Skeletal muscle cell (primary cell): ENCODE measurements around the gene KRT17.
A peak's percentile ranks its signal among the peaks of the same experiment; 100 is the strongest.
"Not testable (repeated sequence)": the region's sequence is repeated elsewhere in the genome, so short reads cannot be mapped to it uniquely, and the experiment has no call there.

Experiments
- DNase-seq: peaks from one replicate; pipeline ENCODE4 v3.0.0-alpha.2; 2010; ENCODE audit warnings: low read depth
- H3K4me3 ChIP-seq: 2 replicates; pipeline ENCODE4 v1.5.1; 2011; ENCODE audit warnings: low read depth, mild to moderate bottlenecking, control low read depth, low read length, moderate library complexity

The KRT17 gene

DNA sequence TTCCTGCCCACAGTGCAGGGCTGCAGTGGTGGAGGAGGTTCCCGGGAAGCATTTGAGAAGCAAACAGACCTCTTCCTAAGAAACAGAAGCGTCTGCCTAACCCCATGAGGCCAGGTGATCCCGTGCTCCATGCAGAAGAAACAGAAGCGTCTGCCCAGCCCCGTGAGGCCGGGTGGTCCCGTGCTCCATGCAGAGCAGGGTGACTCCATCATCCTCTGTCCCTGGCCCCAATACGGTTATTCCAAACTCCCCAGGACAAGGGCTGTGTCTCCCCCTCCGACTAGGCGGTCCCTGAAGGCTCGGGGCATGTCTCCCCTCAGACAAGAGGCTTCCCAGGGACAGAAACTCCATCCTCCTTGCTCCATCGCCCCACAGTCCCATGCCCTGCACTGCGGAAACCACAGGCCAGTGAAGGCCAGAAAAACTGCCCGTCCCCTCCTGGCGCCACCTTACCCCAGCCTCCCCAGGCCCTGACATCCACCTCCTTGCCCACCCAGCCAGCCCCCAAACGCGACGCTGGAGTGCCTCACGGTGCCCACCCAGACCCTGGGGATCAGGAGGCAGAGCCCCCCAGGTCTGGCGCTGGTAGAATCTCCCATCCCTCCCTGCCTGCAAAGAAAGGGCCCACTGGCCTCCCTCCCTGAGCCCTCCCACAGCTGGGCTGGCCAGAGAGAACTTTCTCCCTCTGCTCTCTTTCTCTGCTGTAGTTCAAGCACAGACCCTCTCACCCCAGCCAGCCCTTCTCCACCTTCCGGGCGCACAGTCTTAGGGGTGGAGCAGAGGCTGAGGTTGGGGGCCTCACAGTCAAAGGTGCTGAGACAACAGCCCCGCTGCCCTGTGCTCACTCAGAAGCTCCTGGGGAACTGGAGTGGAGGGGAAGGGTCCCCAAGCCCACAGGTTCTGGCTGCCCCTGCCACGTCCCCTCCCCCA lies 30.6 kb upstream of the KRT17 start:
- no peak overlapping the region for H3K4me3 ChIP-seq
- DNase-seq = no peak

- no peak for DNase-seq
These were observed 29.7 kb upstream of the KRT17 start for GRCh38 chr17:41653892-41654677.

DNA sequence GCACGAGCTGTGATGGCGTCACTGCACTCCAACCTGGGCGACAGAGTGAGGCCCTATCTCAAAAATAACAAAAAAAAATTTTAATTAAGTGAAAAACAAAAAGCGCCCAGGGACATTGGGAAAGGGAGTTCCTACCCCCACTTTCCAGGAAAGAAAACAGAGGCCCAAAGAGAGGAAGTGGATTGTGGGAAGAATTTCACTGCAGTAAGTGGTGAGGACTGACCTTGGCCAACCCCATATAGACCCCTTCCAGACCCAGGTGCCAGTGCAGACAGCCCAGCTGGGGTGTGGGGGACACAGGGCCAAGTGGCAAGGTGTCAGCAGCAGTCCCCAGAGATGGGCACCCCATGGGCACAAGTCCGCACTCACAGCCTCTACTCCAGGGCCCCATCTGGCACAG lies 29.0 kb upstream of the KRT17 start:
- no peak overlapping the region for H3K4me3 ChIP-seq
- DNase-seq = no peak

More at GRCh38 chr17:41653892-41654677, 29.7 kb upstream of the KRT17 start:
- H3K4me3 ChIP-seq = no peak overlapping the region

DNA sequence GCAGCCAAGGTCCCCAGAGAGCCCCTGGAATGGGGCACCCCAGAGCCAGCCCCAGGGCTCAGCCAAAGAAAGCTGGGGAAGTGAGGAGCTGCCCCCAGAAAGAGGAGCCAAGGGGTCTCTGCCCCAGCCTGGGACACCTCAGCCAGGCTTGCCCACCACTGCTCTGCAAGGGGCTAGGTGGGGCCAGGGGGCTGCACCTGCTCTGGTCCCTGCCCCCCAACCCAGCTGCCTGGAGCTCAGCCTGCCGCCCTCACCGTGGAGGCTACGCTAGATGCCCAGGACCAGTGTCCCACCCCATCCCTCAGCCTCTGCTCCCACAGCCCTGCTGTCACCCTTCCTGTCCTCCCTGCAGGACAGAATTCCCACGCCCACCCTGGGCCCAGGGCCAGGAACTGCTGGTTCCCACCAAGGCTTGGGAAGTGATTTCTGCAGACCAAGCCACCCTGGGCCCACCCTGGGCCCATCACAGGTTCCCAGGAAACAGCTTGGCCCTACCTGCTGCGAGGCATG lies 28.1 kb upstream of the KRT17 start:
- no peak for DNase-seq
- no peak overlapping the region for H3K4me3 ChIP-seq

- H3K4me3 ChIP-seq = no peak overlapping the region
These were observed 27.5 kb upstream of the KRT17 start for GRCh38 chr17:41651625-41652460.

GRCh38 chr17:41650794-41651624 lies 26.6 kb upstream of the KRT17 start:
- DNase-seq = no peak
- H3K4me3 ChIP-seq = no peak overlapping the region

More at GRCh38 chr17:41651625-41652460, 27.5 kb upstream of the KRT17 start:
- DNase-seq = no peak

DNA sequence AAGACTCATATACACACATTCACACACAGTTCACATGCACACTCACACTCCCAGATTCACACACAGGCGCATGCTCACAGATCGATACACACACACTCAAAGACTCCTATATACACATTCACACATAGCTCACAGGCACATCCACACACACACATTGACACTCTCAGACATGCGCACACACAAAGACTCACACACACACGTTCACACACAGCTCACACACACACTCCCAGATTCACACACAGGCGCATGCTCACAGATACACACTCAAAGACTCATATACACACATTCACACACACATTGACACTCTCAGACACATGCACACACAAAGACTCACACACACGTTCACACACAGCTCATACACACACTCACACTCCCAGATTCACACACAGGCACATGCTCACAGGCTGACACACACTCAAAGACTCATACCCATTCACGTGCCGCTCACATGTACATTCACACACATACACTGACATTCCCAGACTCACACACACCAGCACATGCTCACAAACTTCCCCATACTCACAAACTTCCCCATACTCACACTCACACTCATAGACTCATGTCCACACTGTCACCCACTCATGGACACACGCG lies 25.6 kb upstream of the KRT17 start:
- no peak overlapping the region for H3K4me3 ChIP-seq
- DNase-seq = no peak

DNA sequence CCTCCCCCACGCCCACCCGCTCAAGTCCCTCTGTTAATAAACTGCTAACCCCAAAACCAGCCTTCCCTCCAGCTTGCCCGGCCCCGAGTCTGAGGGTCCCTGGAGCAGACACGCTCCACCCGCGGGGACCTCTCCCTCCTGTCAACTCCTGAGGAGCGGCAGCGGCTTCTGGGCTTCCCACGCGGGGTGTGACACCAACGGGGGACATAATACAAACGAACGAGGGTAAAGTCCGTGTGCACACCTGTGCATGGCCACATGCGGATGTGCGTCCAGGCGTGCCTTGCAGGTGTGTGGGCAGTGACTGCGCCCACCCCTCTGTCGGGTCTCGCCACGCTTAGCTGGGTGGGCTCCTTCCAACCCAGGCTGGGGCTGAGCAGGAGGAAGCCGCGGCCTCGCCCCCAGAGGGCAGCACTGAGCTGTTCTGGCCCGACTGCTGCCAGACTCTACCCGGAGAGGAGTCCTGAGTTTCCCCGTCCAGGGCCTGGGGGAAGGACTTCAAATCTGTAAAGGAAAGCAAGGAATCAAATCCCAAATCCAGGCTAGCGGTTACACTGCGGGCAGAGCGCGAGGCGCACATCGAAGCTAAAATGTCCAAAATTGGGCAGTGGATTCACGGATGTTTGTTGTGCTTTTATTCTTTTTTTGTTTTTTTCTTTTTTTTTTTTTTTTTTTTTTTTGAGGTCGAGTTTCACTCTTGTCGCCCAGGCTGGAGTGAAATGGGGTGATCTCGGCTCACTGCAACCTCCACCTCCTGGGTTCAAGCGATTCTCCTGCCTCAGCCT lies 24.2 kb upstream of the KRT17 start:
- H3K4me3 ChIP-seq = peak overlapping the region; percentile 35
- DNase-seq = peak; percentile 43

DNA sequence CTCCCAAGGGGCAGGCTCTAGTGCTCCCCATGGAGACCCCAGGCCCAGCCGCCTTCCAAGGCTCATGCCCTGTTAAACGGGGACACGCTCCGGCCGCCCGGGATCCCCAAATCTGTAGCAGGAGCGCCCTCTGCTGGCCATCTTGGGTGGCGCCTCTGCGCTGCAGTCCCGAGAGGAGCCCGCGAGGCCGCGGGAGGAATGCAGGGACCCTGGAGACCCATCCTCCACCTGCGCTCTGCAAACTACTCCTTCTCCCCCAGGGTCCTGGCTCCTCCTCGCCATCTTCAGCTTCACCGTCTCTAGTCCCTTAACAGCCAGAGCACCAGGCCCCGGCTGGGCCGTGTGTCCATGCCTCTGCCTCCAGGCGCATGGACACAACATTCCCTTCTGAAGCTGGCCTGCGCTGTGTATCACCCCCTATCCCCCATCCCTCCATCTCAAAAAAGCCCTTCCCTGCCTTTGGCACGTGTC lies 23.6 kb upstream of the KRT17 start:
- H3K4me3 ChIP-seq = peak overlapping the region; percentile 21
- no peak for DNase-seq

DNA sequence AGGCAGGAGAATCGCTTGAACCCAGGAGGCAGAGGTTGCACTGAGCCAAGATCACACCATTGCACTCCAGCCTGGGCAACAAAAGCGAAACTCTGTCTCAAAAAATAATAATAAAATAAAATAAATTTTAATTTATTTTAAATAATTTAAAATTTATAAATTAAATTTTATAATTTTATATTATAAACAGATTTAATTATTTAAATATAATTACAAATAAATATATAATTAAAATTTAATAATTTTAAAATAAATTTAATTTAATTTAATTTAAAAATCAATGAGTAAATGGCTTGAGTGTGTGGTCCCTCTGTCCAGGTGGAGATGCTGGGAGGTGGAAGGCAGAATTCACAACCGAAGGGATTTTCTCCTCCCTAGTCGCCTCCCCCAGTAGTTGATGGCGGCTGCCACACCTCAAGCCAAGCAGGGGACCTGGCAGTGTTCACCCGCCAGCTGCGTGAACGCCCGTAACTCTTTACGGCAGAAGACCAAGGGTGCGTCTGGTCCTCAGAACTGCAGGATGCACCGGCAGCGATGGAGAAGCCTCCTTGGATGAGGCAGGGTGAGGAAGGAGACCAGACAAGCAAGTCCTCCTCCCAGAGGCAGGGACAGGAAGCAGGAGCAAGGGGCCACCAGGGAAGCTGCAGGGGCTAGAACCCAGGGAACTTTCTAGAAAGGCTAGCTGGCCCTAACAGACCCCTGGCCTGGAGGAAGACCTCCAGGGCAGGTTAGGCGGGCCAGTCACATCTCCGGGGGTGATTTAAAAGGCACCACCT lies 22.9 kb upstream of the KRT17 start:
- no peak overlapping the region for H3K4me3 ChIP-seq
- no peak for DNase-seq

- no peak overlapping the region for H3K4me3 ChIP-seq
- DNase-seq = no peak
These were observed 18.1 kb upstream of the KRT17 start for GRCh38 chr17:41642252-41643156.

GRCh38 chr17:41640596-41640995 lies 16.2 kb upstream of the KRT17 start:
- DNase-seq, H3K4me3 ChIP-seq: not testable (repeated sequence)

DNA sequence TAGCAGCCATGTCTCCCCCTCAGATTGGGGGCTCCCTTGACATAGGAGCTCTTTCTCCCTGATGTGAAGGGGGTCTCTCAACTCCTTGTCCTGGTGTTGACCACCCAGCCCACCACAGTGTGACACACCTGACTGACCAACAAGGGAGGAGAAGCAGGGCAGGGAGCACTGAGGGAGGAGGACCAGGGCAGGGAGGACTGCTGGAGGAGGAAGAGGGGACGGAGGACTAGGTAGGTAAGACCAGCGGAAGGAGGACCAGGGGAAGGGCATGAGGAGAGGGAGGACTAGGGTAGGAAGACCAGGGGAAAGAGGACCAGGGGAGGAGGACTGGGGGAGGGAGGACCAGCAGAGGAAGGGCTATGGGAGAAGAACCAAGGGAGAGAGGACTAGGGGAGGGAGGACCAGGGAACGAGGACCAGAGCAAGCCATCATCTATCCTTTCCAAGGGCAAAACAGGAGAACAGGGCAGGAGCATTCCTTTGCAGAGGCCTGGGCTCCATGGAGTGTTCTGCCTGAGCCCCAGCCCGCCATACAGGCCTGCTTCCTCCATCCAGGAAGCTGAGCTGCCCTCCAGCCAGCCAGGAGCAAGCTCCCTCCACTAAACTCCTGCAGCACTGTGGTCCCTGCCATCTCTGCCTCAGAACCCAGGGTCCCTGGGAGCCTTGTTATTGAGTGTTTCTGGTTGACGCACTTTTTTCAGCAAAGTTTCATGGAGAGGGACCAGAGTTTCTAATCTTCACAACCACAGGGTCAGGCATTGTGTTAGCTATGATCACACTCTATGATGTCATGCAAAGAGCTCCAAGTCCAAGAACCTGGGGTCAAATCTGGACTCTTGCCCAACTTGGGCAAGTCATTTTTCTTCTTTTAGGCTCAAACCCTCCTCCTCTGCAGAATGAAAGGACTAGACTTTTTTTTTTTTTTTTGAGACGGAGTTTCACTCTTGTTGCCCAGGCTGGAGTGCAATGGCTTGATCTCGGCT lies 15.4 kb upstream of the KRT17 start:
- H3K4me3 ChIP-seq = no peak overlapping the region

GRCh38 chr17:41638941-41639340 lies 14.6 kb upstream of the KRT17 start:
- no peak overlapping the region for H3K4me3 ChIP-seq
- no peak for DNase-seq

More for the DNA sequence above, 15.4 kb upstream of the KRT17 start:
- no peak for DNase-seq

- no peak overlapping the region for H3K4me3 ChIP-seq
- DNase-seq = no peak
These were observed 13.8 kb upstream of the KRT17 start for GRCh38 chr17:41638194-41638593.
